HG03432 (cell line): Measurements from ENCODE around the gene RTP2.

Source experiments
- ATAC-seq: cut with Tn5 transposase; IDR thresholded peaks from one replicate; pipeline ENCODE4 v1.9.1; 2021; ENCODE audit warnings: mild to moderate bottlenecking, moderate library complexity; ENCODE audit not compliant: unreplicated experiment

Gene RTP2

GRCh38 chr3:187677604-187678003, 24.8 kb downstream of the RTP2 start:
- ATAC-seq, result no peak

GRCh38 chr3:187673012-187673411, 29.3 kb downstream of the RTP2 start:
- ATAC-seq, result no peak

GRCh38 chr3:187669675-187670504, 32.5 kb downstream of the RTP2 start, which contains the start of gene SST:
TSS of gene SST (minus strand) at chr3:187670394. CDS start at chr3:187670291, 103 bp downstream.
- ATAC-seq, result no peak

- no peak for ATAC-seq
Measured at GRCh38 chr3:187667526-187667925, 34.8 kb downstream of the RTP2 start.

- ATAC-seq, result no peak
Measured at GRCh38 chr3:187665764-187666402, 36.5 kb downstream of the RTP2 start.

GRCh38 chr3:187665010-187665409, 37.3 kb downstream of the RTP2 start:
- no peak for ATAC-seq

- ATAC-seq, result no peak
Measured at GRCh38 chr3:187662848-187663409, 39.4 kb downstream of the RTP2 start.

- ATAC-seq, result no peak
Measured at GRCh38 chr3:187661267-187661666, 41.1 kb downstream of the RTP2 start.

GRCh38 chr3:187651282-187651681, 51.1 kb downstream of the RTP2 start:
- ATAC-seq, result no peak
